HG03066 (cell line): ENCODE results near the gene CGRRF1.

Experiments used
- ATAC-seq: cut with Tn5 transposase; IDR thresholded peaks from one replicate; pipeline ENCODE4 v1.9.1; 2021; ENCODE audit warnings: low read depth; ENCODE audit not compliant: unreplicated experiment

CGRRF1 gene

DNA sequence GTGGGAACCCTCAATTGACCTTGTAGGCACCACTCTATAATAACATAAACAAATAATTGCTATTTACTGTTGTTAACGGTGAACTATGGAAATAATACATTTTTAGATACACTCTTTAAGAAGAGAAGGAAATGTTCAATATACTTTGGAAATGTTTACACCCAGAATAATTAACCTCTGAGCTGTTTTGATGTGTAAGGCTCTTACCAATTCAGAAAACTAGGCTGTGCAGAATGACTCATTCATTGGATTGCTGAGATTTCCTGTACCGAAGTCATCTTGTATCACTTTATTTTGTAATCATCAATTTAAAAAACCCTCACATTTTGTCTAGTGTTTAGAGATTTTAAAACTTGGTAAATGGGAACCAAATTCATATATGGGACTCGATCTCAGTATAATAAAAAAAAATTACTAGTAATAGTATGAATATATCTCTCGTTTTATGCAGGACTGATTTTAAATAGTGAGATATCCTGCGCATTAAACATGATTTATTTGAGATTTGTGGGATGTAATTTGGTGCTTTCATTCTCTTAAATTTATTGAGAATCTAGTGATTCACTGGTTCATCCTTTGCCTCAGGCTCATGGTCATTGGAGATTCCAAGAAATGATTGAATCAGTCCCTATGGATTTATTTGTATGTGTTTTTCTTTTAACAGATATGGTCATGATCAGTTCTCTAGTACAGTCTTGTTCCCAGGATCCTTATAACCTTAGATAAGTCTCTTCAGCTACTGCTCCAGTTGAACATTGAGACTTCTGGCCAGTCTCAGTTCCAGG, 61.1 kb downstream of the CGRRF1 start:
- ATAC-seq = no peak

DNA sequence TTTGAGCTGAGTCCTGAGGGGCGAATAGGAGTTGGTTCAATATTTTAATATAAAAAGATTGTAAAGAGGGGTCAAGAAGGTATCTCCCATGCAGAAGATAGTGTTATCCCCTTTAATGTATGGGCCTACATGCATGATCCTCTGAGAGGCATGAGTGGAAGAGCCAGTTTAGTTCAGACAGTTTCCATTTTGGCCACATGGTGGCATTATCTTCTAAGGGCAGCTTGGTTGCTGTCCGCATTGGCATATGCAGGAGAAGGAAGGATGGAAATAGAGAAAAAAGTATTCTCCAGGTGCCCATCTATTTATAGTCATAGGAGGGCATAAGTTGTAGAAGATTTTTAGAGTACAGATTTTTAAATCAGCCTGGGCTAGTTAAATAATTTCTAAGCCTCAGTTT, 62.6 kb downstream of the CGRRF1 start:
- ATAC-seq = no peak

DNA sequence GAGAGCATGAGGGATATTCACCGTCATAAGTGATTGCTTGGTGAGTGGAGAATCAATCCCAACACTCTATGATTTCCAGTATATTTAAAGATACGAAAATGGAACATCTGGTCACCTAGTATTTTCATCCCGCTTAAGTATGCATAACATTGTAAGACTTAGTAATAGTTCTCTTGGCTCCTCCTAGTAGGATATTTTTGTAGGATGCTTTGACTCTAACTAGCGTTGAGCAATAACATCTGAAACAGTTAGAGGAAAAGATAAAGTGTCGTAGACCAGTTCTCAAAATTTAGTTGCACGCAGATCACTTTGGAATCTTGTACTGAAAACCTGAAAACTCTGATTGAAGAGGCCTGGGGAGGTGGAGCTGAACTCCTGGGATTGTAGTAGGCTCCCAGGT, 64.8 kb downstream of the CGRRF1 start:
- no peak for ATAC-seq

DNA sequence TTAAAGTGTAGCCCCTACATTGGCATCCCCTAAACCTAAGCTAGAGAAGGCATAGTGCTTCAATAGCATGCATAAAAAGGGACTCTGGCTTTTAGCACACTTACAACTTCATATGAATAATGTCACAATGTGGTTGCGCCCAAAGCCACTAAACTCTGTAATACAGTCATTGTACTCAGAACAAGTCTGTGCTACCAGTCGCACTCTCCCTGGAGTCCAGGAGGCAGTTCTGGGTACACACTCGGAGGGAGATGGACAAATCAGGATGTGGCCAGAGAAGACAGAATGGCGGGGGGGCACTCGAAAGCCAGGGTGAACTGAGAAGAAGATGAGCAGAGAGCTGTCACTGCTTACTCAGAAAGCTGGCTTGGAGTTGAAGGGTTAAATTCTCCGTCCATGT, 67.8 kb downstream of the CGRRF1 start:
- no peak for ATAC-seq

DNA sequence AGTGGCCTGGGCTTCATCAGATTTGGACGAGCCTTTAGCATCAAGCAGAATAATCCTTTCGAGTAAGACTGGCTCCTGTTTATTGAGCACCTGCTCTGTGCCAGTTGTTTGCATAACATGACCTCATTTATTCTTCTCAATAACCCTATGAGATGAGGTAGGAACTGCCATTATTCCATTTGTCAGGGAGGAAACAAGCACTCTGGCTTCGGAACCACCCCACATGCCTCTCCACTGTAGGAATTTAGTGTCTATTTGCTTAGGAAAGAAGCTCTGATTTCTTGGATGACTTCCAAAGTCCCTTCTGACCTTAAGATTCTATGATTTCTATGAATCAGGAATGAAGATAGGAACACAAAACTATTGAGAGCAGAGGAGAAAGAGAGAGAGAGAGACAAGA, 68.3 kb downstream of the CGRRF1 start:
- ATAC-seq = no peak

DNA sequence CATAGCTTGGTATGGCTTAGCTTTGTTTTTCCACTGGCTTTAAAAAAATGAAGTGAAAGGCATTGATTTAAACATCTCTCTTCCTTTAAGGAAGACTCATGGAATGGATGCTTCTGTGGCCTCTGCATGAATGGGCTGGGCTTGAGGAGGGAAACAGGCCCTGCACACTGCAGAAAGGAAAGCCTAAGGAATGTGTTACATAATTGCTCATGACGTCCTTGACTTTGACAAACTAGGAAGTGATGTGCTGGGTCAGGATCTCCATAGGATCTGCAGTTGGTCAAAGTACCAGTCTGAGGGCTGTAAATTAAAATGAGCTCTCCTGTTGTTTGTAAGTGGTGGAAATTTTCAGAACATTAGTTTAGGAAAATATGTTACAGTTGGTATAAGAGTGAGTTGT, 69.9 kb downstream of the CGRRF1 start:
- ATAC-seq = no peak

DNA sequence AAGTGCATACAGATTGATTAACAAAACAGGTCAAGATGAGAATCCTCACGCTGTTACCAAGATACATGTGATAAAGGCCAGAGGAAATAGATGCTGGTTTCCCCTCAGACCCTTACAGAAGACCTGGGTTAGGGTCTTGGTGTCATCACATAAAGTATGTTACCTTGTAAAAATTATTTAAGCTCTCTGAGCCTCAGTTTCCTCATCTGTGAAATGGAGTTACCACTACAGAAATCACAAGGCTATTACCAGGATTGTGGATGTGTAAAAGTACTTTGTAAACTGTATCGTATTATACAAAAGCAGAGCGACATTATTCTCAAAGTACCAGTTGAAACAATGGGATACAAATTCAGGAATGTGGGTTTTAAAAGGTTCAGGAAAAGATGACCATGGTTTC, 71.2 kb downstream of the CGRRF1 start:
- no peak for ATAC-seq

DNA sequence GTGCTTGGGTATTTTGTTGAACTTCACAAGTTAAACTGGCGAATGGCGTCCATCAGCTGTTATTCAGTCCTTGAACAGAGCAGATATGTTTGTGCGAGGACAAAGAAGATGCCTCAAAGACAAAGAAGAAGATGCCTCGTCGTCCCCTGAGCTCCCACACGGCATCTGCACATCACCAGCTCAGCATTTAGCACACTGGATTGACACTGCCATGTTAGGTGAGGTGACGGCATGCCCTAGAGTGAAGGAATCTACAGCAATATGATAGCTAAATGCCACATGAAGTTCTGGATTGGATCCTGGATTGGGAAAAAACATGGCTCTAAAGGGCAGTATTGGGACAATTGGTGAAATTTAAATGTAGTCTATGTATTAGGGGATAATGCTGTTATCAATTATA, 72.6 kb downstream of the CGRRF1 start:
- no peak for ATAC-seq

DNA sequence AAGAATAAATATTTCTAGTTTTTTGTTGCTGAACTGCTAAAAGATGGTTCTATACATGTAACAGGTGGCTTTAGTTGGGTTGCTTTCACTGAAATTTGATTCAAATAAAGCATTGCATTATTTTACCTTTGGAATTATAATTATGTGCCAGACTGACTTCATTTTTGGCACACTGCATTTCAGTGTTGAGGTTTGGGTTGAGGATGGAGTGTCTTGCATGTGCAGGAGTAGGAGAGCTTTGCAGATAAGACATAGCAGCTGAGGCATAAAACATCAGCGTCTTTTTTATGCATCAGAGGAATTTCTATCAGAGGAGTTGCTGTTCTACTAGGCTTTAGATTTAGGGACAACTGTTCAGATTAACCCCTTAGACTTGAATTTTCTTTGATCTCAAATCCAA, 74.4 kb downstream of the CGRRF1 start:
- no peak for ATAC-seq

DNA sequence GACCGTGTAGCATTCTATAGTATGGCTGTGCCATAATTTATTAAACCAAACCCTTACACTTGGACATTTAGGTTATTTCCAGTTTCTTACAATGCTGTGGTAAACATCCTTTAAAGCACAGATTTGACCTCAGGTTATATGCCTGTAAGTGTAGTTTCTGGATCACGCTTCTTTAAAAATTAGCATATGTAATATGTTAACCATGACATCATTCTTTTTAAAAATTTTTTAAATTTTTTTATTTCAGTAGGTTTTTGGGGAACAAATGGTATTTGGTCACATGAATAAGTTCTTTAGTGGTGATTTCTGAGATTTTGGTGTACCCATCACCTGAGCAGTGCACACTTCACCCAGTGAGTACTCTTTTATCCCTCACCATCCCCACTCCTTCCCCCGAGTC, 75.5 kb downstream of the CGRRF1 start:
- no peak for ATAC-seq
